ENCODE results near the gene CABP7.

CABP7 gene

GRCh38 chr22:29701155-29701999 lies 18.4 kb upstream of the CABP7 start:
- H3K27me3 ChIP-seq = no peaks in the 10 kb centered on the region
- H3K27ac ChIP-seq = peak overlapping the region; percentile 91
- H3K4me1 ChIP-seq = peaks cover 97% of the 10 kb centered on the region
- H3K9ac ChIP-seq = peak overlapping the region; percentile 73
- H3K4me2 ChIP-seq = peak overlapping the region; percentile 97
- H3K9me3 ChIP-seq = no peaks in the 10 kb centered on the region
- H4K20me1 ChIP-seq = no peaks in the 10 kb centered on the region
- H3K36me3 ChIP-seq = no peaks in the 10 kb centered on the region
- peak overlapping the region; percentile 46 for H3K4me3 ChIP-seq
- no peak for TF ChIP-seq Cebpa-rat (IDR thresholded peaks at IDR 0.05)

GRCh38 chr22:29702000-29702930 lies 17.5 kb upstream of the CABP7 start:
- peak overlapping the region; percentile 91 for H3K27ac ChIP-seq
- H3K36me3 ChIP-seq = no peaks in the 10 kb centered on the region
- H3K9me3 ChIP-seq = no peaks in the 10 kb centered on the region
- no peak for TF ChIP-seq Cebpa-rat (IDR thresholded peaks at IDR 0.05)
- H3K27me3 ChIP-seq = no peaks in the 10 kb centered on the region
- H3K4me1 ChIP-seq = peaks cover 97% of the 10 kb centered on the region
- peak overlapping the region; percentile 73 for H3K9ac ChIP-seq
- no peaks in the 10 kb centered on the region for H4K20me1 ChIP-seq
- H3K4me2 ChIP-seq = peak overlapping the region; percentile 97
- H3K4me3 ChIP-seq = peak overlapping the region; percentile 46

GRCh38 chr22:29702931-29703501 lies 16.8 kb upstream of the CABP7 start:
- Histone ChIP-seq H3K36me3 (no peaks in the 10 kb centered on the region), H3K9ac (peak overlapping the region; percentile 73), H3K4me1 (peaks cover 94% of the 10 kb centered on the region), H4K20me1 (no peaks in the 10 kb centered on the region), H3K4me2 (peak overlapping the region; percentile 97), H3K9me3 (no peaks in the 10 kb centered on the region), H3K27ac (peak overlapping the region; percentile 91), H3K4me3 (peak overlapping the region; percentile 46), H3K27me3 (no peaks in the 10 kb centered on the region)
- TF ChIP-seq Cebpa-rat (IDR thresholded peaks at IDR 0.05) = peak; percentile 82; the same call in 1 of the 2 replicates

GRCh38 chr22:29703569-29704195 lies 16.1 kb upstream of the CABP7 start:
- Histone ChIP-seq H3K4me1 (peaks cover 88% of the 10 kb centered on the region), H3K27ac (peak overlapping the region; percentile 91)

GRCh38 chr22:29704528-29705285 lies 15.1 kb upstream of the CABP7 start:
- H3K27me3 ChIP-seq = no peaks in the 10 kb centered on the region
- no peaks in the 10 kb centered on the region for H3K36me3 ChIP-seq
- TF ChIP-seq Cebpa-rat (IDR thresholded peaks at IDR 0.05) = no peak
- H3K4me1 ChIP-seq = peaks cover 77% of the 10 kb centered on the region
- peak overlapping the region; percentile 62; the same call in 1 of the 2 replicates for H3K9ac ChIP-seq
- H3K27ac ChIP-seq = peak overlapping the region; percentile 73
- H4K20me1 ChIP-seq = no peaks in the 10 kb centered on the region
- 0 out of 2 replicates have a peak overlapping the region, but pooled peaks have one; percentile 34 for H3K4me3 ChIP-seq
- H3K4me2 ChIP-seq = peak overlapping the region; percentile 89
- no peaks in the 10 kb centered on the region for H3K9me3 ChIP-seq

More at GRCh38 chr22:29703569-29704195, 16.1 kb upstream of the CABP7 start:
- H3K36me3 ChIP-seq = no peaks in the 10 kb centered on the region
- no peak for TF ChIP-seq Cebpa-rat (IDR thresholded peaks at IDR 0.05)
- H3K9ac ChIP-seq = peak overlapping the region; percentile 73
- H3K27me3 ChIP-seq = no peaks in the 10 kb centered on the region
- H3K4me2 ChIP-seq = peak overlapping the region; percentile 97
- peak overlapping the region; percentile 46 for H3K4me3 ChIP-seq
- H3K9me3 ChIP-seq = no peaks in the 10 kb centered on the region
- no peaks in the 10 kb centered on the region for H4K20me1 ChIP-seq

- peak overlapping the region; percentile 62; the same call in 1 of the 2 replicates for H3K9ac ChIP-seq
- peak overlapping the region; percentile 89 for H3K4me2 ChIP-seq
- H3K9me3 ChIP-seq = no peaks in the 10 kb centered on the region
- H3K27me3 ChIP-seq = no peaks in the 10 kb centered on the region
- peak overlapping the region; percentile 73 for H3K27ac ChIP-seq
- H4K20me1 ChIP-seq = no peaks in the 10 kb centered on the region
- no peaks in the 10 kb centered on the region for H3K36me3 ChIP-seq
- no peak for TF ChIP-seq Cebpa-rat (IDR thresholded peaks at IDR 0.05)
- peaks cover 68% of the 10 kb centered on the region for H3K4me1 ChIP-seq
- no peak overlapping the region for H3K4me3 ChIP-seq
Measured at GRCh38 chr22:29705651-29706050, 14.2 kb upstream of the CABP7 start.

- no peaks in the 10 kb centered on the region for H4K20me1 ChIP-seq
- no peaks in the 10 kb centered on the region for H3K9me3 ChIP-seq
- no peaks in the 10 kb centered on the region for H3K36me3 ChIP-seq
- no peak overlapping the region for H3K4me3 ChIP-seq
- H3K4me1 ChIP-seq = peaks cover 60% of the 10 kb centered on the region
- H3K27ac ChIP-seq = no peak overlapping the region
- peak overlapping the region; percentile 89 for H3K4me2 ChIP-seq
- H3K27me3 ChIP-seq = no peaks in the 10 kb centered on the region
- H3K9ac ChIP-seq = peak overlapping the region; percentile 12; the same call in 1 of the 2 replicates
- TF ChIP-seq Cebpa-rat (IDR thresholded peaks at IDR 0.05) = no peak
Measured at GRCh38 chr22:29706486-29706885, 13.3 kb upstream of the CABP7 start.

- H3K4me1 ChIP-seq = peaks cover 54% of the 10 kb centered on the region
- H3K27me3 ChIP-seq = no peaks in the 10 kb centered on the region
- peak overlapping the region; percentile 12; the same call in 1 of the 2 replicates for H3K9ac ChIP-seq
- peak overlapping the region; percentile 89 for H3K4me2 ChIP-seq
- H3K27ac ChIP-seq = no peak overlapping the region
- no peak for TF ChIP-seq Cebpa-rat (IDR thresholded peaks at IDR 0.05)
- no peaks in the 10 kb centered on the region for H3K36me3 ChIP-seq
- no peak overlapping the region for H3K4me3 ChIP-seq
- no peaks in the 10 kb centered on the region for H3K9me3 ChIP-seq
- no peaks in the 10 kb centered on the region for H4K20me1 ChIP-seq
Measured at GRCh38 chr22:29707010-29707409, 12.8 kb upstream of the CABP7 start.

All from BLaER1 (cell line).